ENCODE measurements around the gene HEATR5A.
"Not testable (repeated sequence)": the region's sequence is repeated elsewhere in the genome, so short reads cannot be mapped to it uniquely, and the experiment has no call there.

Gene HEATR5A

GRCh38 chr14:31319701-31320100, 100.6 kb downstream of the HEATR5A start:
- Histone ChIP-seq H3K27me3 (ENCODE audit: insufficient read depth, low read length) (no peaks in the 10 kb centered on the region), H3K9me3 (ENCODE audit: insufficient read depth, low read depth, low read length) (no peaks in the 10 kb centered on the region), H3K4me1 (ENCODE audit: insufficient read depth, low read length) (peaks cover 7% of the 10 kb centered on the region), H3K27ac (ENCODE audit: low read length) (no peak overlapping the region), H3K9ac (ENCODE audit: low read depth, low read length) (no peak overlapping the region), H3K36me3 (ENCODE audit: insufficient read depth, low read depth, low read length) (no peaks in the 10 kb centered on the region), H3K4me3 (ENCODE audit: low read length) (no peak overlapping the region)

GRCh38 chr14:31312934-31313333, 107.4 kb downstream of the HEATR5A start:
- H3K27ac ChIP-seq (ENCODE audit: low read length): no peak overlapping the region
- peaks cover 7% of the 10 kb centered on the region for H3K4me1 ChIP-seq (ENCODE audit: insufficient read depth, low read length)
- H3K4me3 ChIP-seq (ENCODE audit: low read length): no peak overlapping the region
- H3K9ac ChIP-seq (ENCODE audit: low read depth, low read length): no peak overlapping the region
- H3K36me3 ChIP-seq (ENCODE audit: insufficient read depth, low read depth, low read length): peaks cover 12% of the 10 kb centered on the region
- no peaks in the 10 kb centered on the region for H3K27me3 ChIP-seq (ENCODE audit: insufficient read depth, low read length)
- H3K9me3 ChIP-seq (ENCODE audit: insufficient read depth, low read depth, low read length): no peaks in the 10 kb centered on the region

GRCh38 chr14:31312370-31312769, 108.0 kb downstream of the HEATR5A start:
- not testable (repeated sequence) for H3K27me3 ChIP-seq (ENCODE audit: insufficient read depth, low read length); H3K9ac ChIP-seq (ENCODE audit: low read depth, low read length); H3K27ac ChIP-seq (ENCODE audit: low read length); H3K4me1 ChIP-seq (ENCODE audit: insufficient read depth, low read length); H3K4me3 ChIP-seq (ENCODE audit: low read length); H3K9me3 ChIP-seq (ENCODE audit: insufficient read depth, low read depth, low read length)
- peaks cover 12% of the 10 kb centered on the region for H3K36me3 ChIP-seq (ENCODE audit: insufficient read depth, low read depth, low read length)

- Histone ChIP-seq H3K27me3 (ENCODE audit: insufficient read depth, low read length) (no peaks in the 10 kb centered on the region), H3K36me3 (ENCODE audit: insufficient read depth, low read depth, low read length) (peaks cover 8% of the 10 kb centered on the region), H3K27ac (ENCODE audit: low read length) (no peak overlapping the region), H3K9me3 (ENCODE audit: insufficient read depth, low read depth, low read length) (no peaks in the 10 kb centered on the region), H3K4me3 (ENCODE audit: low read length) (no peak overlapping the region), H3K9ac (ENCODE audit: low read depth, low read length) (no peak overlapping the region), H3K4me1 (ENCODE audit: insufficient read depth, low read length) (no peaks in the 10 kb centered on the region)
Observed at GRCh38 chr14:31307618-31308017, 112.7 kb downstream of the HEATR5A start.

GRCh38 chr14:31307198-31307597, 113.2 kb downstream of the HEATR5A start:
- H3K9ac ChIP-seq (ENCODE audit: low read depth, low read length): no peak overlapping the region
- no peaks in the 10 kb centered on the region for H3K4me1 ChIP-seq (ENCODE audit: insufficient read depth, low read length)
- H3K27ac ChIP-seq (ENCODE audit: low read length): no peak overlapping the region
- H3K9me3 ChIP-seq (ENCODE audit: insufficient read depth, low read depth, low read length): no peaks in the 10 kb centered on the region
- no peaks in the 10 kb centered on the region for H3K27me3 ChIP-seq (ENCODE audit: insufficient read depth, low read length)
- peaks cover 4% of the 10 kb centered on the region for H3K36me3 ChIP-seq (ENCODE audit: insufficient read depth, low read depth, low read length)
- no peak overlapping the region for H3K4me3 ChIP-seq (ENCODE audit: low read length)

DNA sequence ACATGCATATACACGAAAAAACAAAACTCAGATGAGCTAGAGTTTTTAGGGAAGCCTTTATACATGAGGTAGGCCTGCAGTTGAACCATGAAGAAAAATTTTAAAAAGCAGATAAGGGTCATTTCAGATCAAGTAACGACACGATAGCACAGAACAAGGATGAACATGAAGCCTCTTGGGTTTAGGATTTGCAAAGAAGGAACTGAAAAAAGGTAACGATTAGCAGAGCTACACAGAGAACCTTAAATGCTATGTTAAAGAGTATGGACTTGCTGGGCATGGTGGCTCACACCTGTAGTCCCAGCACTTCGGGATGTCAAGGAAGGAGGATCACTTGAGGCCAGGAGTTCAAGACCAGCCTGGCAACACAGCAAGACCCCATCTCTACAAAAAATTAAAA, 116.7 kb downstream of the HEATR5A start:
- H3K27me3 ChIP-seq (ENCODE audit: insufficient read depth, low read length): no peaks in the 10 kb centered on the region
- H3K4me3 ChIP-seq (ENCODE audit: low read length): no peak overlapping the region
- H3K27ac ChIP-seq (ENCODE audit: low read length): no peak overlapping the region
- H3K4me1 ChIP-seq (ENCODE audit: insufficient read depth, low read length): no peaks in the 10 kb centered on the region
- peaks cover 5% of the 10 kb centered on the region; the same call in 1 of the 2 replicates for H3K36me3 ChIP-seq (ENCODE audit: insufficient read depth, low read depth, low read length)
- no peak overlapping the region for H3K9ac ChIP-seq (ENCODE audit: low read depth, low read length)
- H3K9me3 ChIP-seq (ENCODE audit: insufficient read depth, low read depth, low read length): no peaks in the 10 kb centered on the region

DNA sequence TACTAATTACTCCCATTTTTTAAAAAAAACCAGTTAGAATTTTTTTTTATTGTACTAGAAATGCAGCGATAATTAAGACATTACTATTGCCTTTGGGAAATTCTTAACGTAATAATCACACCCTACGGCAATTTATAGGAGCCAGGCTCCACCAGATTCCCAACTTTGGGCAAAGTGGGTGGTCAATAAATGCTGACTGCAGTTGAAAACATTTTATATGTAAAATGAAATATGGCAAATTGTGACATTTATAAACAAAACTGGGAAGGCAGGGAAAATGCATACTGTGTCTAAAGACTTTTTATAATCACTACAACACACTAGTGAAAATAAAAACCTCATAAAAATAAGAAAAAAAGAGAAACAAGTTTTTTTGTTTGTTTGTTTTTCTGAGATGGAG, 119.5 kb downstream of the HEATR5A start:
- H3K4me1 ChIP-seq (ENCODE audit: insufficient read depth, low read length): no peaks in the 10 kb centered on the region
- peaks cover 5% of the 10 kb centered on the region; the same call in 1 of the 2 replicates for H3K36me3 ChIP-seq (ENCODE audit: insufficient read depth, low read depth, low read length)
- H3K27ac ChIP-seq (ENCODE audit: low read length): no peak overlapping the region
- no peaks in the 10 kb centered on the region for H3K9me3 ChIP-seq (ENCODE audit: insufficient read depth, low read depth, low read length)
- H3K27me3 ChIP-seq (ENCODE audit: insufficient read depth, low read length): no peaks in the 10 kb centered on the region
- H3K9ac ChIP-seq (ENCODE audit: low read depth, low read length): no peak overlapping the region
- no peak overlapping the region for H3K4me3 ChIP-seq (ENCODE audit: low read length)

DNA sequence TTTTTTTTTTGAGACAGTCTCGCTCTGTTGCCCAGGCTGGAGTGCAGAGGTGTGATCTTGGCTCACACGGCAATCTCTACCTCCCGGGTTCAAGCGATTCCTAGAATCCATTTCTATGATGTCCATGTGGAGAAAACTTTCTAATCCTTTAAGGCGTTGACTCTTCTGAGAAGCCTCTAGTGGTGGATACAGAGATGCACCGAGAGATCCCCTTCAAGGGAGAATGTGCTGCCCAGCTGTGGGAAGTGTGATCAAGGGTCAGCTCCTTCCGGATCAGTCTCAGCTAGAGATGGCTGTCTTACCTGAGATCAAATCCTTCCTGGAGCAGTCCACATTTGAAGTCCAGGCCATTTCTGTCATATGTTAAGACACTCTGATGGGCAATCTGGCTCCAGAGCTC, 120.1 kb downstream of the HEATR5A start:
- Histone ChIP-seq H3K4me1 (ENCODE audit: insufficient read depth, low read length) (no peaks in the 10 kb centered on the region), H3K9me3 (ENCODE audit: insufficient read depth, low read depth, low read length) (no peaks in the 10 kb centered on the region), H3K27ac (ENCODE audit: low read length) (no peak overlapping the region), H3K36me3 (ENCODE audit: insufficient read depth, low read depth, low read length) (peaks cover 5% of the 10 kb centered on the region; the same call in 1 of the 2 replicates), H3K27me3 (ENCODE audit: insufficient read depth, low read length) (no peaks in the 10 kb centered on the region), H3K9ac (ENCODE audit: low read depth, low read length) (no peak overlapping the region), H3K4me3 (ENCODE audit: low read length) (no peak overlapping the region)

DNA sequence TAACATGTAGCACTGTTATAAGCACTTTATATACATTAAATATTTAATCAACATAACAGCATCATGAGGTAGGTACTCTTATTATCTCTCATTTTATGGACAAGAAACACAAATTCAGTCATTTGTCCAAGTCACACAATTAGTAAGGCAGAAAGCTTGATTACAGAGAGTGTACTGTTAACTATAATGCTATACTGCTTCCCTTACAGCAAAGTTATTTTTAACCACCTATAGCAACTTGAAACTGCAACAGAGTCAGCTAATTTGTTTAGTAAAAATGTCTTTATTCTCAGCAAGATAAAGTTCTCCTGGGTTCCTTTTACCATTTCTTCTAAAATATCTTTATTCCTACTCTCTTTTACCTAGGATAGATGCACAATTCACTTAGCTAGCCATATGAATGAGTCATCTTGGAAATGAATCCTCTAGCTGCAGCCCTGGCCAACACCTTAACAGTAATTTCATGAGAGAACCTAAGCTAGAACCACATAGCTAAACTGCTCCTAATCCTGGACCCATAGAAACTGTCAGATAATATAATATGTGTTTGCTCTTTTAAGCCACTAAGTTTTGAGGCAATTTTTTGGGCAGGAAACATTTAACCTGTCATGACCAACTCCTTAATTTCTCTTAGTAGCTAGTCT, 122.5 kb downstream of the HEATR5A start:
- Histone ChIP-seq H3K27ac (ENCODE audit: low read length) (no peak overlapping the region), H3K9me3 (ENCODE audit: insufficient read depth, low read depth, low read length) (no peaks in the 10 kb centered on the region), H3K36me3 (ENCODE audit: insufficient read depth, low read depth, low read length) (0 out of 2 replicates have a peak, but pooled peaks cover 5% of the 10 kb centered on the region), H3K4me3 (ENCODE audit: low read length) (no peak overlapping the region), H3K4me1 (ENCODE audit: insufficient read depth, low read length) (peaks cover 10% of the 10 kb centered on the region; the same call in 1 of the 2 replicates), H3K27me3 (ENCODE audit: insufficient read depth, low read length) (no peaks in the 10 kb centered on the region), H3K9ac (ENCODE audit: low read depth, low read length) (no peak overlapping the region)

- H3K27ac ChIP-seq (ENCODE audit: low read length): no peak overlapping the region
- H3K4me1 ChIP-seq (ENCODE audit: insufficient read depth, low read length): peaks cover 13% of the 10 kb centered on the region; the same call in 1 of the 2 replicates
- H3K36me3 ChIP-seq (ENCODE audit: insufficient read depth, low read depth, low read length): 0 out of 2 replicates have a peak, but pooled peaks cover 3% of the 10 kb centered on the region
- H3K4me3 ChIP-seq (ENCODE audit: low read length): no peak overlapping the region
- H3K27me3 ChIP-seq (ENCODE audit: insufficient read depth, low read length): no peaks in the 10 kb centered on the region
- H3K9me3 ChIP-seq (ENCODE audit: insufficient read depth, low read depth, low read length): no peaks in the 10 kb centered on the region
- no peak overlapping the region for H3K9ac ChIP-seq (ENCODE audit: low read depth, low read length)
Observed at GRCh38 chr14:31297112-31297511, 123.2 kb downstream of the HEATR5A start.

- no peak overlapping the region; the same call in 1 of the 2 replicates for H3K9ac ChIP-seq (ENCODE audit: low read depth, low read length)
- H3K4me3 ChIP-seq (ENCODE audit: low read length): no peak overlapping the region
- no peaks in the 10 kb centered on the region for H3K36me3 ChIP-seq (ENCODE audit: insufficient read depth, low read depth, low read length)
- no peaks in the 10 kb centered on the region for H3K9me3 ChIP-seq (ENCODE audit: insufficient read depth, low read depth, low read length)
- H3K27me3 ChIP-seq (ENCODE audit: insufficient read depth, low read length): no peaks in the 10 kb centered on the region
- H3K4me1 ChIP-seq (ENCODE audit: insufficient read depth, low read length): peaks cover 13% of the 10 kb centered on the region; the same call in 1 of the 2 replicates
- no peak overlapping the region for H3K27ac ChIP-seq (ENCODE audit: low read length)
Observed at GRCh38 chr14:31294746-31295405, 125.5 kb downstream of the HEATR5A start.
